Liver (tissue), 9 donors: Measurements from ENCODE around the gene TSHZ2. TPM values are rescaled to one million over a fixed set of nuclear protein-coding genes. Genes with fewer than 3 reads are reported as not detected.
"Not testable (repeated sequence)": the region's sequence is repeated elsewhere in the genome, so short reads cannot be mapped to it uniquely, and the experiment has no call there.

Experiments used
- DNase-seq: peaks from one replicate; pipeline ENCODE4 v3.0.0-alpha.2; 2017; ENCODE audit warnings: low spot score
- H3K27ac ChIP-seq, 2 donors: one replicate each; pipeline ENCODE4 v1.7.0; 2013; ENCODE audit warnings: inconsistent platforms in 2 of 2, low read length in 2 of 2, control low read depth in 1 of 2, low read depth in 1 of 2, mild to moderate bottlenecking in 1 of 2
- H3K27me3 ChIP-seq, 4 donors: one replicate each; pipeline versions ENCODE4 v1.6.1 to v1.7.0; 2013; ENCODE audit warnings: low read length in 3 of 4, inconsistent platforms in 1 of 4, mild to moderate bottlenecking in 1 of 4, moderate library complexity in 1 of 4; ENCODE audit not compliant: control insufficient read depth in 4 of 4, insufficient read depth in 4 of 4
- H3K36me3 ChIP-seq, 4 donors: one replicate each; pipeline versions ENCODE4 v1.6.1 to v1.7.0; 2013; ENCODE audit warnings: low read length in 3 of 4, mild to moderate bottlenecking in 3 of 4, low read depth in 1 of 4, moderate library complexity in 1 of 4; ENCODE audit not compliant: control insufficient read depth in 4 of 4, insufficient read depth in 3 of 4
- H3K4me1 ChIP-seq, 4 donors: one replicate each; pipeline versions ENCODE4 v1.6.1 to v1.7.0; 2013; ENCODE audit warnings: low read length in 3 of 4, mild to moderate bottlenecking in 3 of 4, moderate library complexity in 1 of 4; ENCODE audit not compliant: control insufficient read depth in 4 of 4, insufficient read depth in 4 of 4
- H3K4me3 ChIP-seq, 3 donors: one replicate each; pipeline versions ENCODE4 v1.6.1 to v1.7.0; 2013; ENCODE audit warnings: low read length in 3 of 3, control low read depth in 1 of 3, low read depth in 1 of 3, mild to moderate bottlenecking in 1 of 3
- H3K9ac ChIP-seq, 2 donors: one replicate each; pipeline ENCODE4 v1.7.0; 2013; ENCODE audit warnings: low read length in 2 of 2, mild to moderate bottlenecking in 2 of 2, moderate library complexity in 2 of 2, control low read depth in 1 of 2, low read depth in 1 of 2
- H3K9me3 ChIP-seq, 4 donors: one replicate each; pipeline versions ENCODE4 v1.6.1 to v1.7.0; 2013; ENCODE audit warnings: low read length in 3 of 4; ENCODE audit not compliant: control insufficient read depth in 4 of 4
- EGR1 ChIP-seq, 2 donors: IDR thresholded peaks; 2 replicates each; pipeline ENCODE4 v1.6.1; 2016 to 2018; ENCODE audit warnings: antibody characterized with exemption in 2 of 2, low read depth in 2 of 2
- FOXA1 ChIP-seq: IDR thresholded peaks from 2 replicates; pipeline ENCODE4 v1.6.1; 2016; ENCODE audit warnings: antibody characterized with exemption
- FOXA2 ChIP-seq: IDR thresholded peaks from 2 replicates; pipeline ENCODE4 v1.6.1; 2016; ENCODE audit warnings: antibody characterized with exemption
- HNF4A ChIP-seq, 2 donors: conservative IDR thresholded peaks; 2 replicates each; pipeline ENCODE4 v1.6.1; 2016; ENCODE audit warnings: antibody characterized with exemption in 2 of 2, mild to moderate bottlenecking in 2 of 2
- HNF4G ChIP-seq: IDR thresholded peaks from 2 replicates; pipeline ENCODE4 v1.6.1; 2016; ENCODE audit warnings: antibody characterized with exemption
- JUND ChIP-seq, 2 donors: IDR thresholded peaks; 2 replicates each; pipeline ENCODE4 v1.6.1; 2016; ENCODE audit warnings: antibody characterized with exemption in 2 of 2
- NR2F2 ChIP-seq: IDR thresholded peaks from 2 replicates; pipeline ENCODE4 v1.6.1; 2016; ENCODE audit warnings: antibody characterized with exemption
- RAD21 ChIP-seq, 2 donors: IDR thresholded peaks; 2 replicates each; pipeline ENCODE4 v1.6.1; 2016; ENCODE audit warnings: antibody characterized with exemption in 2 of 2, mild to moderate bottlenecking in 2 of 2
- SP1 ChIP-seq: IDR thresholded peaks from 2 replicates; pipeline ENCODE4 v1.6.1; 2018; ENCODE audit warnings: antibody characterized with exemption, mild to moderate bottlenecking
- TAF1 ChIP-seq: conservative IDR thresholded peaks from 2 replicates; pipeline ENCODE4 v1.6.1; 2016; ENCODE audit warnings: antibody characterized with exemption, mild to moderate bottlenecking
- YY1 ChIP-seq: IDR thresholded peaks from 2 replicates; pipeline ENCODE4 v1.6.1; 2016; ENCODE audit warnings: antibody characterized with exemption, mild to moderate bottlenecking
- WGBS: extraction: QIAGEN DNeasy Blood & Tissue Kit; methylation state at CpG from one replicate; pipeline ENCODE4 v1.1.7; 2013; 5-methylcytosine and 5-hydroxymethylcytosine counted together
- polyA plus RNA-seq, 2 donors: library from polyadenylated mRNA; stranded (reverse) in 1 of 2; unstranded in 1 of 2; fragments of 200-250 nt in 1 of 2; fragments of >200 nt in 1 of 2; fragmentation: Nextera tagmentation in 1 of 2; extraction: Ambion mirVana in 1 of 2; gene quantifications; one replicate each; pipeline versions ENCODE4 v1.2.1 to v1.2.3, GENCODE V29; 2013 to 2015
- total RNA-seq, 2 donors: library from RNA; depleted of rRNA; stranded (reverse); fragments of >200 nt; gene quantifications; one replicate each; pipeline ENCODE4 v1.2.3, GENCODE V29; 2014
- TF ChIP-seq, protein P1 (sequence below): IDR thresholded peaks from 2 replicates; pipeline ENCODE4 v1.6.1; 2016; ENCODE audit warnings: antibody characterized with exemption, mild to moderate bottlenecking
- TF ChIP-seq, protein P2 (sequence below): IDR thresholded peaks from 2 replicates; pipeline ENCODE4 v1.6.1; 2016; ENCODE audit warnings: antibody characterized with exemption
- TF ChIP-seq, protein P3 (sequence below): fragments of 150-350 bp; IDR thresholded peaks from 2 replicates; pipeline ENCODE4 v1.5.1; 2017; ENCODE audit warnings: improper control_type of control experiment, low read depth, low read length; ENCODE audit not compliant: missing input control
- TF ChIP-seq, protein P4 (sequence below): IDR thresholded peaks from 2 replicates; pipeline ENCODE4 v1.6.1; 2016; ENCODE audit warnings: antibody characterized with exemption
- TF ChIP-seq, protein P5 (sequence below): IDR thresholded peaks from 2 replicates; pipeline ENCODE4 v1.6.1; 2016; ENCODE audit warnings: antibody characterized with exemption
- donor health status: healthy.
- donor health status: healthy.
- donor health status: healthy.
- donor health status: healthy.
- donor health status: healthy.

Gene TSHZ2
- total and polyA plus RNA-seq, 4 donors: 2.9 to 11.3 (median 7.8) TPM

DNA sequence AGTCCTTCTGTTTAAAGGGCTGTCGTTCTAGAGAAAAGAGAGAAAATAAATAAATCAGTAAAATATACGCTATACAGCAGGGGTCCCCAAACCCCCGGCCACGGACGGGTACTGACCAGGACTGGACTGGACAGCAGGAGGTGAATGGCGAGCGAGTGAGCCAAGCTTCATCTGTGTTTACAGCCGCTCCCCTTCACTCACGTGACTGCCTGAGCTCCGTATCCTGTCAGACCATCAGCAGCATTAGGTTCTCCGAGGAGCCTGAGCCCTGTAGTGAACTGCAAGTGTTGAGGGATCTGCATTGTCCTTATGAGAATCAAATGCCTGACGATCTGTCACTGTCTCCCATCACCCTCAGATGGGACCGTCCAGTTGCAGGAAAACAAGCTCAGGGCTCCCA lies 545.0 kb downstream of the TSHZ2 start:
- no peaks in the 10 kb centered on the region for H3K36me3 ChIP-seq
- no peak overlapping the region for H3K27ac ChIP-seq
- 63% methylated on average over 13 of the region's 13 CpGs for WGBS
- DNase-seq: no peak
- TF ChIP-seq, protein P1, sequence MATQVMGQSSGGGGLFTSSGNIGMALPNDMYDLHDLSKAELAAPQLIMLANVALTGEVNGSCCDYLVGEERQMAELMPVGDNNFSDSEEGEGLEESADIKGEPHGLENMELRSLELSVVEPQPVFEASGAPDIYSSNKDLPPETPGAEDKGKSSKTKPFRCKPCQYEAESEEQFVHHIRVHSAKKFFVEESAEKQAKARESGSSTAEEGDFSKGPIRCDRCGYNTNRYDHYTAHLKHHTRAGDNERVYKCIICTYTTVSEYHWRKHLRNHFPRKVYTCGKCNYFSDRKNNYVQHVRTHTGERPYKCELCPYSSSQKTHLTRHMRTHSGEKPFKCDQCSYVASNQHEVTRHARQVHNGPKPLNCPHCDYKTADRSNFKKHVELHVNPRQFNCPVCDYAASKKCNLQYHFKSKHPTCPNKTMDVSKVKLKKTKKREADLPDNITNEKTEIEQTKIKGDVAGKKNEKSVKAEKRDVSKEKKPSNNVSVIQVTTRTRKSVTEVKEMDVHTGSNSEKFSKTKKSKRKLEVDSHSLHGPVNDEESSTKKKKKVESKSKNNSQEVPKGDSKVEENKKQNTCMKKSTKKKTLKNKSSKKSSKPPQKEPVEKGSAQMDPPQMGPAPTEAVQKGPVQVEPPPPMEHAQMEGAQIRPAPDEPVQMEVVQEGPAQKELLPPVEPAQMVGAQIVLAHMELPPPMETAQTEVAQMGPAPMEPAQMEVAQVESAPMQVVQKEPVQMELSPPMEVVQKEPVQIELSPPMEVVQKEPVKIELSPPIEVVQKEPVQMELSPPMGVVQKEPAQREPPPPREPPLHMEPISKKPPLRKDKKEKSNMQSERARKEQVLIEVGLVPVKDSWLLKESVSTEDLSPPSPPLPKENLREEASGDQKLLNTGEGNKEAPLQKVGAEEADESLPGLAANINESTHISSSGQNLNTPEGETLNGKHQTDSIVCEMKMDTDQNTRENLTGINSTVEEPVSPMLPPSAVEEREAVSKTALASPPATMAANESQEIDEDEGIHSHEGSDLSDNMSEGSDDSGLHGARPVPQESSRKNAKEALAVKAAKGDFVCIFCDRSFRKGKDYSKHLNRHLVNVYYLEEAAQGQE: no peak
- TF ChIP-seq YY1 (no peak), TAF1 (no peak), EGR1 (IDR thresholded peaks at IDR 0.05; ENCODE audit: low read depth in 2 of 2) (no peak), SP1 (no peak), HNF4A (conservative IDR thresholded peaks at IDR 0.05) (no peak), NR2F2 (no peak), RAD21 (IDR thresholded peaks at IDR 0.05) (no peak), JUND (IDR thresholded peaks at IDR 0.05) (no peak), HNF4G (no peak), FOXA1 (no peak), FOXA2 (no peak)
- TF ChIP-seq, protein P2, sequence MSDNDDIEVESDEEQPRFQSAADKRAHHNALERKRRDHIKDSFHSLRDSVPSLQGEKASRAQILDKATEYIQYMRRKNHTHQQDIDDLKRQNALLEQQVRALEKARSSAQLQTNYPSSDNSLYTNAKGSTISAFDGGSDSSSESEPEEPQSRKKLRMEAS: no peak
- TF ChIP-seq, protein P3, sequence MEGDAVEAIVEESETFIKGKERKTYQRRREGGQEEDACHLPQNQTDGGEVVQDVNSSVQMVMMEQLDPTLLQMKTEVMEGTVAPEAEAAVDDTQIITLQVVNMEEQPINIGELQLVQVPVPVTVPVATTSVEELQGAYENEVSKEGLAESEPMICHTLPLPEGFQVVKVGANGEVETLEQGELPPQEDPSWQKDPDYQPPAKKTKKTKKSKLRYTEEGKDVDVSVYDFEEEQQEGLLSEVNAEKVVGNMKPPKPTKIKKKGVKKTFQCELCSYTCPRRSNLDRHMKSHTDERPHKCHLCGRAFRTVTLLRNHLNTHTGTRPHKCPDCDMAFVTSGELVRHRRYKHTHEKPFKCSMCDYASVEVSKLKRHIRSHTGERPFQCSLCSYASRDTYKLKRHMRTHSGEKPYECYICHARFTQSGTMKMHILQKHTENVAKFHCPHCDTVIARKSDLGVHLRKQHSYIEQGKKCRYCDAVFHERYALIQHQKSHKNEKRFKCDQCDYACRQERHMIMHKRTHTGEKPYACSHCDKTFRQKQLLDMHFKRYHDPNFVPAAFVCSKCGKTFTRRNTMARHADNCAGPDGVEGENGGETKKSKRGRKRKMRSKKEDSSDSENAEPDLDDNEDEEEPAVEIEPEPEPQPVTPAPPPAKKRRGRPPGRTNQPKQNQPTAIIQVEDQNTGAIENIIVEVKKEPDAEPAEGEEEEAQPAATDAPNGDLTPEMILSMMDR: no peak
- TF ChIP-seq, protein P4, sequence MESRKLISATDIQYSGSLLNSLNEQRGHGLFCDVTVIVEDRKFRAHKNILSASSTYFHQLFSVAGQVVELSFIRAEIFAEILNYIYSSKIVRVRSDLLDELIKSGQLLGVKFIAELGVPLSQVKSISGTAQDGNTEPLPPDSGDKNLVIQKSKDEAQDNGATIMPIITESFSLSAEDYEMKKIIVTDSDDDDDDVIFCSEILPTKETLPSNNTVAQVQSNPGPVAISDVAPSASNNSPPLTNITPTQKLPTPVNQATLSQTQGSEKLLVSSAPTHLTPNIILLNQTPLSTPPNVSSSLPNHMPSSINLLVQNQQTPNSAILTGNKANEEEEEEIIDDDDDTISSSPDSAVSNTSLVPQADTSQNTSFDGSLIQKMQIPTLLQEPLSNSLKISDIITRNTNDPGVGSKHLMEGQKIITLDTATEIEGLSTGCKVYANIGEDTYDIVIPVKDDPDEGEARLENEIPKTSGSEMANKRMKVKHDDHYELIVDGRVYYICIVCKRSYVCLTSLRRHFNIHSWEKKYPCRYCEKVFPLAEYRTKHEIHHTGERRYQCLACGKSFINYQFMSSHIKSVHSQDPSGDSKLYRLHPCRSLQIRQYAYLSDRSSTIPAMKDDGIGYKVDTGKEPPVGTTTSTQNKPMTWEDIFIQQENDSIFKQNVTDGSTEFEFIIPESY: no peak
- TF ChIP-seq, protein P5, sequence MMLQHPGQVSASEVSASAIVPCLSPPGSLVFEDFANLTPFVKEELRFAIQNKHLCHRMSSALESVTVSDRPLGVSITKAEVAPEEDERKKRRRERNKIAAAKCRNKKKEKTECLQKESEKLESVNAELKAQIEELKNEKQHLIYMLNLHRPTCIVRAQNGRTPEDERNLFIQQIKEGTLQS: no peak
- H3K4me3 ChIP-seq: no peak overlapping the region
- H3K27me3 ChIP-seq: peaks cover 0 to 3% (median 0%) of the 10 kb centered on the region in 4 donors
- H3K4me1 ChIP-seq: no peaks in the 10 kb centered on the region
- no peak overlapping the region for H3K9ac ChIP-seq
- H3K9me3 ChIP-seq: no peaks in the 10 kb centered on the region

DNA sequence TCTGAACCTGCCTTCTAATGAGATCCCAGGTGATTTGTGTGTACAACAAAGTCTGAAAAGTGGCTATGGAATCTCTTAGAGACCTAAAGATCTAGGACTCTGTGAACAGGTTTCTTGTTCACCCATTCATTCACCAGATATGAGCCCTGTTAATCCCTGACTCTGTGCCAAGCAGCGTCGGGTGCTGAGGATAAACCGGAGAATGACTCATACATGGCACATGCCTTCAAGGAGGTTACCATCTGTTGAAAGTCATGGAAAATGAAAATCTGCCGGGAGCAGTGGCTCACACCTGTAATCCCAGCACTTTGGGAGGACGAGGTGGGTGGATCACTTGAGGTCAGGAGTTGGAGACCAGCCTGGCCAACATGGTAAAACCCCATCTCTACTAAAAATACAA lies 549.3 kb downstream of the TSHZ2 start:
- DNase-seq, H3K9ac ChIP-seq, H3K9me3 ChIP-seq, H3K27ac ChIP-seq, H3K36me3 ChIP-seq, H3K4me1 ChIP-seq, H3K4me3 ChIP-seq, H3K27me3 ChIP-seq: not testable (repeated sequence)
- 81% methylated on average over 5 of the region's 5 CpGs for WGBS
